MM.1S (cell line): ENCODE measurements around the gene MRPL20.

Experiments
- CTCF ChIP-seq: fragments of 300-600 bp; sonication (generic); IDR thresholded peaks from 2 replicates; pipeline ENCODE4 v1.5.1; 2016; ENCODE audit warnings: antibody characterized with exemption, low read length, mixed read lengths
- EZH2 ChIP-seq: fragments of 300-600 bp; sonication (generic); optimal IDR thresholded peaks from 2 replicates; pipeline ENCODE3; 2017; ENCODE audit warnings: low read depth, mild to moderate bottlenecking, antibody characterized with exemption, low read length, mixed read lengths
- EZH2phosphoT487 ChIP-seq: fragments of 300-600 bp; sonication (generic); IDR thresholded peaks from 2 replicates; pipeline ENCODE4 v1.6.1; 2018; ENCODE audit warnings: antibody characterized with exemption, low read length

GRCh38 chr1:1449099-1449739 is 42.1 kb upstream of the MRPL20 start, which contains the start of gene ATAD3C:
- no peak for TF ChIP-seq EZH2
- no peak for TF ChIP-seq CTCF
- no peak for TF ChIP-seq EZH2phosphoT487
